ENCODE measurements around the gene PLEKHA1.

PLEKHA1 gene

GRCh38 chr10:122375679-122376160, 1.2 kb downstream of the PLEKHA1 start:
- in situ Hi-C loops (cut with MboI; ENCODE audit: low sequenced_read_pairs): no loop called here

DNA sequence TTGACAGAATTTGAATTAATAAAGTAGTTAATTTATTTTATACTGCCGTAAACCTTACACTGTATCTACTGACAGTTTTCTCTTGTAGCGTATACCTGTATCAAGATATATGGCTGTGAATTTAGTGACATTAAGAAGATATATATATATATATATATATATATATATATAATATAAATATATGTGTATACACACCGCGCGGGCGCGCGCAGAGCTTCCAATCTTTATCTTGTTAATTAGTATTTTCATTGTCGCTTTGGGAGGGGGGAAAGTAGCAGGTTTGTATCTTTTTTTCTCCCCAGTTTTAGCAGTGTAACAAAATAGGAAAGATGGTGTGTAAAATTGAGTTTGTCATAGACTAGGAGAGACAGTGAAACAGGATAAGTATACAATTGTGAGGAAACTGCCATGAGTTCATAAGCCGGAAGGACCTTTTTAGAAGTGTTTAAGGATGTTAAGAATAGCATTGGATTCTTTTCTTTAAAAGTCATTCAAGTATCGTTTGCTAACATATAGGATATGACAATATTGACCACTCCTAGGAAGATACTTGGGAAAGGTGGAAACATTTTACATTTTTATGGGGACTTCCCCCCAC, 2.0 kb downstream of the PLEKHA1 start:
- in situ Hi-C loops (cut with MboI; ENCODE audit: low sequenced_read_pairs): no loop called here

GRCh38 chr10:122379041-122379440, 4.5 kb downstream of the PLEKHA1 start:
- in situ Hi-C loops (cut with MboI; ENCODE audit: low sequenced_read_pairs): no loop called here

GRCh38 chr10:122379537-122379936, 5.0 kb downstream of the PLEKHA1 start:
- in situ Hi-C loops (cut with MboI; ENCODE audit: low sequenced_read_pairs): no loop called here

DNA sequence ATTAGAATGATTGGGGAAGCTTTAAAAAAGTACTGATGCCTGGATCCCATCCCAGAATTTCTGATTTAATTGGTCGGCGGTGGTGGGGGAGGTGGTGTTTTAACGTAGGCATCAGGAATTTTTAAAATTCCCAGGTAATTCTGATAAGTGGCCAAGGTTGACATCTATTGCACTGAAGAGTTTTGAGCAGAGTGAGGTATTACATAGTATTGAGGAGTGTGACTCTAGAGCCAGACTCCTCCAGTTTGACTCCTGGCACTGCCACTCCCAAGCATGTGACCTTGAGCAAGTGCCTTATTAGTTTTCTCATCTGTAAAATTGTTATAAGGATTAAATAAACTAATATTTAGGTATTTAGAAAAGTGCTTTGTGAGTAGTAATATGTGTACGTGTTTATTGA, 6.2 kb downstream of the PLEKHA1 start:
- in situ Hi-C loops (cut with MboI; ENCODE audit: low sequenced_read_pairs): no loop called here

DNA sequence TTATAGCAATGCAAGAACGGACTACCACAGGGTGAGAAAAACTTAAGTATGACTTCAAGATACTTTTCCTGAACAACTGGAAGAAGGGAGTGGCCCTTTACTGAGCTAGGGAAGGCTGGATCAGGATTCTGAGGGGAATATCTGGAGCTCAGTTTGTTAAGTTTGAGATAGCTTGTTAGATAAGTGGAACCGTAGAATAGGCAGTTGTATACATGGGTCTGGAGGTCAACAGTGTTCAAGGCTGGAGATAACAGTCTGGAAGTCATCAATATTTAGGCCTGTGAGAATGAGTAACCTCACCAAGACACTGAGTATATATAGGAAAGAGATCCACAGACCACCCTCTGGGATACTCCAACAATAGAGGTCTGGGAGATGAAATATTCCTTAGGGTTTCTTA, 7.2 kb downstream of the PLEKHA1 start:
- in situ Hi-C loops (cut with MboI; ENCODE audit: low sequenced_read_pairs): no loop called here

- in situ Hi-C loops (cut with MboI; ENCODE audit: low sequenced_read_pairs): no loop called here
These were observed 12.0 kb downstream of the PLEKHA1 start for GRCh38 chr10:122386514-122386913.

DNA sequence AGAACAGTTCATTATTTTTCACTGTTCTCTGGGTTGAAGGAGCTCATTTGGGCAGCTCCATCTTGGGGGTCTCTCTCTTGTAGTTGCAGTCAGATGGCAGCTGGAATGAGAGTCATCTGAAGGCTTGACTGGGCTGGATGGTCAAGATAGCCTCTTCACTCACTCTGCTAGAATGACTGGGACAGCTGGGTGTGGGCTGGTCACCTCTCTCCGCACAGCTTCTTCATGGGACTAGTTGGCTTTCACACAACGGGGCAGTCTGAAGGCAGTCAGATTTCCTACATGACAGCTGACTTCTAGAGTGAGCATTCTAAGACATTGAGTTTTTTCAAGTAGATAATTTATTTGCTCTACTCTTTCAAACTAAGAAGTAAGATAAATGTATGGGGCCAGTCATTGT, 13.1 kb downstream of the PLEKHA1 start:
- in situ Hi-C loops (cut with MboI; ENCODE audit: low sequenced_read_pairs): no loop called here

GRCh38 chr10:122388287-122388997, 13.9 kb downstream of the PLEKHA1 start:
- in situ Hi-C loops (cut with MboI; ENCODE audit: low sequenced_read_pairs): no loop called here

DNA sequence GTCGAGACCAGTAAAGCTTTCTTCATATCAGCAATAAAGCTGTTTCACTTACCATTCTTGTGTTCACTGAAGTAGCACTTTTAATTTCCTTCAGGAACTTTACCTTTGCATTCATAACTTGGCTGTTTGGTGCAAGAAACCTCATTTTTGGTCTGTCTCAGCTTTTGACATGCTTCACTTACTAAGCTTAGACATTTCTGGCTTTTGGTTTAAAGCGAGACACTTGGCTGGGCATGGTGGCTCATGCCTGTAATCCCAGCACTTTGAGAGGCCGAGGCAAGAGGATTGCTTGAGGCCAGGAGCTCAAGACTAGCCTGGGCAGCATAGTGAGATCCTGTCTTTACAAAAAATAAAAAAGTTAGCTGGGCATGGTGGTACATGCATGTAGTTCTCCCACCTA, 15.8 kb downstream of the PLEKHA1 start:
- in situ Hi-C loops (cut with MboI; ENCODE audit: low sequenced_read_pairs): no loop called here

GRCh38 chr10:122390679-122391078, 16.2 kb downstream of the PLEKHA1 start:
- in situ Hi-C loops (cut with MboI; ENCODE audit: low sequenced_read_pairs): no loop called here

- in situ Hi-C loops (cut with MboI; ENCODE audit: low sequenced_read_pairs): no loop called here
These were observed 17.4 kb downstream of the PLEKHA1 start for GRCh38 chr10:122391875-122392274.

DNA sequence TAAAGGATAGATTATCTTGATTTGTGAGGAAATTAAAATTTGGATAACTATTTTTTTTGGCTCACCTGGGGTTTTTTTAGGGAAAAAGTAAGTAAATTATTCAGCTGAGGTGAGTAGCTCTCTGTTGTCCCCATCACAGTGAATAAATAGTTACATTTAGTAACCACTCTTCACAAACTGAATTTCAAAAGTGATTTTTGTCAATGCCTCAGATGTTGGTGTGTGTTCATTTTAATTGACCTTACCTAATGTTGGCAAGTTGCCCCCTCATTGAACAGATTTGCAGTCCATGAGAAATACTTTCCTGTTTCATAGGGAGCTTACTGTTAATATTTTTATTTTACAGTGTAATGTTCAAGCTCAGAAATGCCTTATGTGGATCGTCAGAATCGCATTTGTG, 18.3 kb downstream of the PLEKHA1 start:
- in situ Hi-C loops (cut with MboI; ENCODE audit: low sequenced_read_pairs): no loop called here

DNA sequence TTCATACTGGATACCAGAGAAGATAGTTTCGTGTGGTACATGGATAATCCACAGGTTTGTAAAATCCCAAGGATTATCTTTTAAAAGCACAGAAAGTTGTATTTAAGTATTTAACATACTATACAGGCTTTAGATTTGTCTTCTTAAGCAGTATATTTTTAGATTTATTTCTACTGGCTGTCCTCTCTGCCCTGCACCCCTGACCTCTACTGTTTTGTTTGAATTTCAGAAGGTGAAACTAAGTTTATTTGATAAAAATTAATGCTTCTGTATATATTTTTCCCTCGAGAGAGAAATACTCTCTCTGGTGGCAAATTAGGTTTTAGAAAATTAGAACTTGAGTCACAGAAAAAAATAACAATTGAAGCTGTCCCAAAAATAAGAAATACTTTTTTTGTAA, 18.8 kb downstream of the PLEKHA1 start:
- in situ Hi-C loops (cut with MboI; ENCODE audit: low sequenced_read_pairs): no loop called here

DNA sequence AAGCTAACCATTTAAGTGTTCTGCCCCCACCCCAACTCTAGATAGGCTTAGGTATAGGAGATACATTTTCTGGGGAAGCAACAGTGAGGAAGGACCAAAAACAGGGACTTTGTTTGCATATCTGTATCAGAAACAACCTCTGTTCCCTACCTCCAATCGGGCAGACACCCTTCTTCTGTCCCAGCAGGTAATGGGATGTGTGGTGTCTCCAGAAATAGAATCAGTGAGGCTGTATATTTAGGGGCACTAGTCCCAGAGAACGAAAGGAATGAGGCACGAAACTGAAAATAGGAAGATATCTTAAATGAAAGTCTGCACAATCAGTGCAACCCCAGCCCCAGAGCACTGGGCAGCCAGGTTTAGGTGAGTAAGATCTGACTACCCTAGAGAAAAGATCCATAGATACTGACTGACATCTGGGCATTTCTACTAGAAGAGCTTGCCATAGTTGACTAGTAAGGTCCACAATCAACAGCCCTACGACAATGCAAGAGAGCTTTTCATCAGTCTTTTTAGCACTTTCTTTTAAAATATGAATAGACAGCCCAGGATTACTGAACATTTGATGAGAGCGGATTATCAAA, 28.1 kb downstream of the PLEKHA1 start:
- in situ Hi-C loops (cut with MboI; ENCODE audit: low sequenced_read_pairs): no loop called here

GRCh38 chr10:122404576-122404975, 30.1 kb downstream of the PLEKHA1 start:
- in situ Hi-C loops (cut with MboI; ENCODE audit: low sequenced_read_pairs): no loop called here

- in situ Hi-C loops (cut with MboI; ENCODE audit: low sequenced_read_pairs): no loop called here
These were observed 33.0 kb downstream of the PLEKHA1 start for GRCh38 chr10:122407375-122408125.

- in situ Hi-C loops (cut with MboI; ENCODE audit: low sequenced_read_pairs): no loop called here
These were observed 38.8 kb downstream of the PLEKHA1 start for GRCh38 chr10:122413327-122413726.

- in situ Hi-C loops (cut with MboI; ENCODE audit: low sequenced_read_pairs): no loop called here
These were observed 43.2 kb downstream of the PLEKHA1 start for GRCh38 chr10:122417667-122418066.

DNA sequence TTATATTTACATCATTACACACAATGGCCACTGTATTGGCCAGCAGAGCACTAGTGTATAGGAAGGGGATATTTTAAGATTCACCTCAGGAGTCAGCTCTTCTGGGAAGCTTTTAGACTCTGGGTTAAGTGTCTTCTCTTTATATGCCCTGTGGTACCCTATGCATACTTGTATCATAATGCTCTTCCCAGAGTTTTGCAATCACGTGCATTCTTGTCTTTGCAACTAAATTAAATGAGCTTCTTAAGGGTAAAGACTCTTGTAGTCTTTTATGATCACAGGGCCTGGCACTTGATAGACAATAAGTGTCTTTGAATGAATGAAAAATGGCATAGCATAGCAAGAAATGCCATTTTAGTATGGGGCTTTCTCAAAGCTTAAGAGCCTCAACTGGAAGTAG, 44.5 kb downstream of the PLEKHA1 start:
- in situ Hi-C loops (cut with MboI; ENCODE audit: low sequenced_read_pairs): no loop called here

DNA sequence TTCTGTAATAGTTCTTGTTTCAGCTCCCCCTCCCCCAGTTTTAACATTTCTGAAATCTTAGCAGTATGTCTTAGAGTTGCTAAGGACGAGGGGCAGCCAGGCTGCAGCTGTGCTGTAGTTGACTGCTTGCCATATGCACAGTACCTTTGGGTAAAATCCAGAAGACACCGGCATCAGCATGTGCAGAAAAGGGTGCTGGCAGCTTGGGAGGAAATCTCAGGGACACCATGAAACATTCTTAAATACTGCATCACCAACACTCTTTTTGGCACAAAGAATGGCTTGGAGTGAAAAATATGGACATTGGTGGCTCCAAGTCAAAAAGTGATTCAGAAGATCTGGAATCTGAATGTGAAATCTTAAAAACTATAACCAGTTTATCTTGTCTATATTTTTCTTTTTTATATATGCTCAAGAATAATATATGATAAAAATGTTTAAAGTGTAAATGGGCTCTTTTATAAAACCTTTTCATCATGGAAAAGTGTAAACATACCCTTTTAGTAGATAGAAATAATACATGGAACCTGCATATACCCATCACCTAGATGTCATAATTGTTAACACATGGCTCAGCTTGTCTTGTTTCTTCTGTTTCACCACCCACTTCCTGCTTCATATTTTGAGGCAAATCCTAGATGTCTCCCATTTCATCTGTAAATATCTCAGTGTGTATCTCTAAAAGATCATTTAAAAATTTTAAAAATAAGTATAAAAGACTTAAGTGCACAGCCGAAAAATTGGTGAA, 45.5 kb downstream of the PLEKHA1 start:
- in situ Hi-C loops (cut with MboI; ENCODE audit: low sequenced_read_pairs): no loop called here

Measured in hTERT RPE-1 (cell line).